ENCODE measurements around the gene CEND1.

CEND1 gene

GRCh38 chr11:791658-792534 lies 2.0 kb upstream of the CEND1 start:
- TF ChIP-seq ZFX (IDR thresholded peaks at IDR 0.05) (no peak), CTCF (conservative IDR thresholded peaks at IDR 0.05) (no peak)
- no peak overlapping the region for H3K27ac ChIP-seq

- no peak overlapping the region for H3K27ac ChIP-seq
- TF ChIP-seq ZFX (IDR thresholded peaks at IDR 0.05) (no peak), CTCF (conservative IDR thresholded peaks at IDR 0.05) (no peak)
Observed at GRCh38 chr11:790721-791564, 1.1 kb upstream of the CEND1 start.

GRCh38 chr11:788953-789940 lies 643 bp downstream of the CEND1 start:
- H3K27ac ChIP-seq, result no peak overlapping the region
- TF ChIP-seq CTCF (conservative IDR thresholded peaks at IDR 0.05), result no peak
- no peak for TF ChIP-seq ZFX (IDR thresholded peaks at IDR 0.05)

GRCh38 chr11:788009-788640 lies 1.8 kb downstream of the CEND1 start:
- TF ChIP-seq CTCF (conservative IDR thresholded peaks at IDR 0.05) (no peak), ZFX (IDR thresholded peaks at IDR 0.05) (no peak)
- no peak overlapping the region for H3K27ac ChIP-seq

GRCh38 chr11:787084-787675 lies 2.7 kb downstream of the CEND1 start:
- no peak for TF ChIP-seq ZFX (IDR thresholded peaks at IDR 0.05)
- no peak for TF ChIP-seq CTCF (conservative IDR thresholded peaks at IDR 0.05)
- H3K27ac ChIP-seq, result no peak overlapping the region

All from C4-2B (cell line).